HUES6 (cell line): ENCODE measurements around the gene ANKMY1.

Experiments used
- H3K27ac ChIP-seq: 2 replicates; pipeline ENCODE4 v1.7.0; 2013; ENCODE audit warnings: low read depth, mild to moderate bottlenecking, low read length, inconsistent platforms
- H3K27me3 ChIP-seq: 2 replicates; pipeline ENCODE4 v1.6.1; 2013; ENCODE audit warnings: low read length; ENCODE audit not compliant: control insufficient read depth, insufficient read depth
- H3K36me3 ChIP-seq: 2 replicates; pipeline ENCODE4 v1.6.1; 2013; ENCODE audit warnings: low read length; ENCODE audit not compliant: control insufficient read depth, insufficient read depth
- H3K4me1 ChIP-seq: 2 replicates; pipeline ENCODE4 v1.6.1; 2013; ENCODE audit warnings: low read length; ENCODE audit not compliant: control insufficient read depth, insufficient read depth
- H3K4me3 ChIP-seq: 2 replicates; pipeline ENCODE4 v1.5.1; 2013; ENCODE audit warnings: low read depth, low read length
- H3K9ac ChIP-seq: one replicate; pipeline ENCODE4 v1.6.1; 2013; ENCODE audit warnings: mild to moderate bottlenecking, low read length
- H3K9me3 ChIP-seq: 2 replicates; pipeline ENCODE4 v1.6.1; 2013; ENCODE audit warnings: low read depth, low read length; ENCODE audit not compliant: control insufficient read depth, insufficient read depth

Gene ANKMY1

GRCh38 chr2:240494194-240494793 lies 63.5 kb downstream of the ANKMY1 start:
- no peaks in the 10 kb centered on the region for H3K4me1 ChIP-seq
- no peak overlapping the region for H3K4me3 ChIP-seq
- no peak overlapping the region for H3K9ac ChIP-seq
- no peak overlapping the region for H3K27ac ChIP-seq
- no peaks in the 10 kb centered on the region for H3K36me3 ChIP-seq
- H3K27me3 ChIP-seq: no peaks in the 10 kb centered on the region
- H3K9me3 ChIP-seq: peaks cover 11% of the 10 kb centered on the region

DNA sequence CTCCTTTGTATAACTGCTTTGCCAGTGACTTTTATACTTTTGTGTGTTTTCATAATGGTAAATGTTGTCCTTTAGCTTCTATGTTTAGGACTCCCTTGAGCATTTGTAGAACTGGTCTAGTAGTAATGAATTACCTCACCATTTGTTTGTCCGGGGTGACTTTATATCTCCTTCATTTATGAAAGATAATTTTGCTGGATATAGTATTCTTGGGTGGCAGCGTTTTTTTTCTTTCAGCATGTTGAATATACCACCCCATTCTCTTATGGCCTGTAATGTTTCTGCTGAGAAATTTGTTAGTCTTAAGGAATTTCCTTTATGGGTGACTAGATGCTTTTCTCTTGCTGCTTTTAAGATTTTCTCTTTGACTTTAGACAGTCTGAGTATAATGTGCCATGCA lies 66.3 kb downstream of the ANKMY1 start:
- H3K27me3 ChIP-seq: no peaks in the 10 kb centered on the region
- no peaks in the 10 kb centered on the region for H3K4me1 ChIP-seq
- no peak overlapping the region for H3K4me3 ChIP-seq
- no peaks in the 10 kb centered on the region for H3K36me3 ChIP-seq
- peaks cover 18% of the 10 kb centered on the region for H3K9me3 ChIP-seq
- no peak overlapping the region for H3K9ac ChIP-seq
- H3K27ac ChIP-seq: no peak overlapping the region

DNA sequence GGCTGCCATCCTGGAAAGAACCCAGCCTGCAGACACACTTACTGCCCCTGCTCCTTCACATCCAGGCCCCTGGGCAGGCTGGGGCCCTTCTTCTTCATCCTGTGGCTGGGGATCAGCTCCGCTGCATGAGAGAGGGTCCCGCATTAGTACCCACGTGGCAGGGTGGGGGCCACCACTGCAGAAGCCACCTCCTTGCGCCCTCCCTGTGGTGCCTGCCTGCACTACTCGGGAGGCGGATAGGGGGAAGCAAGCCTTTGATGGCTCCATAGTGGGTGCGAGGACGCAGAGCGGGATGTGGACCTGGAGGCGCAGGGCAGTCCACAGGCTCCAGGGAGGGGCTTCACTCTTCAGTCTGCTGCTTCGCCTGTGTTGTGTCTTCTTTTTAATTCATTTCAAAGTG lies 75.6 kb downstream of the ANKMY1 start:
- H3K36me3 ChIP-seq: no peaks in the 10 kb centered on the region
- no peak overlapping the region for H3K4me3 ChIP-seq
- no peaks in the 10 kb centered on the region for H3K4me1 ChIP-seq
- no peak overlapping the region for H3K27ac ChIP-seq
- H3K9ac ChIP-seq: no peak overlapping the region
- no peaks in the 10 kb centered on the region for H3K9me3 ChIP-seq
- H3K27me3 ChIP-seq: peaks cover 15% of the 10 kb centered on the region

DNA sequence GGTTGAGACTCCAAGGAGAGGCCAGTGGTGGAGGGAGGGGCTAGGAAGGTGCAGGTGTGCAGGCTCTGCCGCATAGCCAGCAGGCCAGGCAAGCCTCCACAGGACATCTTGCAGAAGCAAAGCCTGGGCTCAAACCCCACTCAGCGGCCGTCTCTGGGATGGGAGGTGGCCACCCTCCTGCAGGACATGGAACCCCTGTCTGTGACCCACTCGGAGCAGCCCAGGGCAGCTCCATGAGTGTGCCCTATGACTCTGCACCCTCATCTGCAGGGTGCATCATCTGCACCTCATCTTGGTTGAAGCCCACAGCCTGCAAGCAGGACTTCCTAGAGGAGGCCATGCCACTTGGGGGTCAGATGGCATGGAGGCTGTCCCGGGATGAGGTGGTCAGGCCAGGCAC lies 76.1 kb downstream of the ANKMY1 start:
- H3K27me3 ChIP-seq: peaks cover 15% of the 10 kb centered on the region
- H3K36me3 ChIP-seq: no peaks in the 10 kb centered on the region
- H3K9me3 ChIP-seq: no peaks in the 10 kb centered on the region
- no peak overlapping the region for H3K27ac ChIP-seq
- no peaks in the 10 kb centered on the region for H3K4me1 ChIP-seq
- H3K9ac ChIP-seq: no peak overlapping the region
- H3K4me3 ChIP-seq: no peak overlapping the region

DNA sequence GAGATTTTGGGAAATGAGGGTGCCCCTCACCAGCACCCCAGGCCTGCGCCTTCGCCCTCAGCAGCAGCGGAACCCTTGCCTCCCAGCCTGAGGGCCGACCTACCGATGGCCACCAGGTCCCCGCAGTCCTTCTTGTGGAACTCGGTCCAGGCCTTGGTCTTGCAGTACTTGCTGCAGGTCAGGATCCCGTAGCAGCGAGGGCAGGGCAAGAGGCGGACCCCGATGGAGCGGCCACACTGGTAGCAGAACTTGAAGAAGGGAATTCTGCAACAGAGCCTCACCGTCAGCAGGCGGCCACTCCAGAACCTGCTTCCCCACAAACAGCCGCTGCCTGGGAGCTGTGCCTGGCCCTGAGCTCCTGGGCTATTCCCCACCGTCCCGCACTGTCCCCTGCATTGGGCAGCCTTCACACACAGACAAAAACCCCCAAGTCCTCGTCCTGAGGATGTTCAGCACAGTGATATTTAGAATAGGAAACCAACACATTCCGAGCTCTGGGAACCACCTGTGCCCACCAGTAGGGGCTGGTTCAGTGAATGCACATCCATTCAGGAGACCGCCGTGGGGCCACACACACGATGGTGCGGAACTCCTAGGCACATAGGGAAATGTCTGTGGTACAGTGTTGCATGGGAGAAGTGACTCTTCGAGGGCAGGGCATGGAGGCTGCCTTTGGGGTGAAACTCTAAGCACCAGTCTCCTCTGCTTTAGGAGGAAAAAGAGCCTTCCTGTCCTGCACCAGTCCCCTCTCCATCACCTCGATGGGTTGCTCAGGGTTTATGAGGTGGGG lies 76.8 kb downstream of the ANKMY1 start:
- no peak overlapping the region for H3K27ac ChIP-seq
- H3K4me3 ChIP-seq: no peak overlapping the region
- no peak overlapping the region for H3K9ac ChIP-seq
- H3K27me3 ChIP-seq: peaks cover 15% of the 10 kb centered on the region
- H3K36me3 ChIP-seq: no peaks in the 10 kb centered on the region
- no peaks in the 10 kb centered on the region for H3K4me1 ChIP-seq
- H3K9me3 ChIP-seq: no peaks in the 10 kb centered on the region

- no peak overlapping the region for H3K27ac ChIP-seq
- no peak overlapping the region for H3K4me3 ChIP-seq
- H3K9me3 ChIP-seq: no peaks in the 10 kb centered on the region
- H3K9ac ChIP-seq: no peak overlapping the region
- H3K27me3 ChIP-seq: peaks cover 15% of the 10 kb centered on the region
- H3K4me1 ChIP-seq: no peaks in the 10 kb centered on the region
- H3K36me3 ChIP-seq: no peaks in the 10 kb centered on the region
Observed at GRCh38 chr2:240479111-240479501, 78.7 kb downstream of the ANKMY1 start.

DNA sequence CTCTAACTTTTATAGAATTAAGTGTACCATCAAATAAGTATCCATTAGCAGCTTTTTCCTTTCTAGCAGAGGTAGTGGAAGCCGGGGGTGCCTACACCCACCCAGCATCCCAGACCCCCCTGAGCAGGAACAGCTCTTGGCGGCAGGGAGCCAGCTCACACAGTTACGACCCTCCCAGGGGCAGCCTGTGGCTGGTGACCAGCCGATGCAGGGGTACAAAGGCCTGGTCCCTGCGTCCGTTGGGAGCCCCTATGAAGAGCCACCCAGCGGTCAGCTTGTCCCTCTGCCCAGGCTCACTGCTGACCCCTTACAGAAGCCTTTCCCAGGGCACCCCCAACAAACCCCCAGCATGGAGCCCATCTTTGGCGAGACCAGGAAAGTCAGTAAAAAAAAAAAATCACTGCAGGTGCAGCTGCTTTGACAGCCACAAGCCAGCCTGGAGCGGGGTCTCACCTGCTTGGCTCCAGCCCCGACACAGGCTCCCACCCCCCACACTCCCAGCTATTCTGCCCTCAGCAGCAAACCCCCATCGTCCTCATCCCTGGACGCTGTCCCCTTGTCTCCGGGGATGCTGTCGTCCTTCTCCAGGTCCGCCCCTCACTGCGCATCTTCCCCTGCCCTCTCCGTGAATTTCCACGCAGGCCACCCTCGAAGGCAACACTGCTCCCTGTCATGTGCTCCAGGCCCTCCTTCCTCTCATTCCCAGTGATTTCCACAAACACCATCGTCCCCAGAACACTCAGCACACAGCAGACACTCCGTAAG lies 79.3 kb downstream of the ANKMY1 start:
- Histone ChIP-seq H3K27ac (no peak overlapping the region), H3K27me3 (peaks cover 15% of the 10 kb centered on the region), H3K9ac (no peak overlapping the region), H3K36me3 (no peaks in the 10 kb centered on the region), H3K4me3 (no peak overlapping the region), H3K9me3 (no peaks in the 10 kb centered on the region; the same call in 1 of the 2 replicates), H3K4me1 (no peaks in the 10 kb centered on the region)

DNA sequence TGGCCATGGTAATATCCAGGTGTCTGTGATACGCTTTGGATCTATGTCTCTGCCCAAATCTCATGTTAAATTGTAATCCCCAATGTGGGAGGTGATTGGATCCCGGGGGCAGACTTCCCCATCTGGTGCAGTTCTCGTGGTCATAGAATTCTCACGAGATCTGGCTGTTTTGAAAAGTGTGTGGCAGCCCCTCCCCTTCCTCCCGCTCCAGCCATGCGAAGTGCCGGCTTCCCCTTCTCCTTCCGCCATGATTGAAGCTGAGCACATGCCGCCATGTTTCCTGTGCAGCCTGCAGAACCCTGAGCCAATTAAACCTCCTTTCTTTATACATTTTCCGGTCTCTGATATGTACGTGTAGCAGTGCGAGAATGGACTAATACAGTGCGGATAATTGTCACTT lies 79.9 kb downstream of the ANKMY1 start:
- Histone ChIP-seq H3K36me3 (no peaks in the 10 kb centered on the region), H3K9me3 (no peaks in the 10 kb centered on the region; the same call in 1 of the 2 replicates), H3K27me3 (peaks cover 15% of the 10 kb centered on the region), H3K27ac (no peak overlapping the region), H3K9ac (no peak overlapping the region), H3K4me3 (no peak overlapping the region), H3K4me1 (no peaks in the 10 kb centered on the region)

GRCh38 chr2:240473211-240473610 lies 84.6 kb downstream of the ANKMY1 start:
- H3K27me3 ChIP-seq: no peaks in the 10 kb centered on the region
- H3K36me3 ChIP-seq: no peaks in the 10 kb centered on the region
- H3K9ac ChIP-seq: no peak overlapping the region
- H3K4me1 ChIP-seq: no peaks in the 10 kb centered on the region
- no peaks in the 10 kb centered on the region; the same call in 1 of the 2 replicates for H3K9me3 ChIP-seq
- no peak overlapping the region for H3K27ac ChIP-seq
- no peak overlapping the region for H3K4me3 ChIP-seq

- H3K27ac ChIP-seq: no peak overlapping the region
- no peaks in the 10 kb centered on the region for H3K36me3 ChIP-seq
- no peaks in the 10 kb centered on the region; the same call in 1 of the 2 replicates for H3K9me3 ChIP-seq
- no peaks in the 10 kb centered on the region for H3K4me1 ChIP-seq
- no peaks in the 10 kb centered on the region for H3K27me3 ChIP-seq
- H3K9ac ChIP-seq: no peak overlapping the region
- no peak overlapping the region for H3K4me3 ChIP-seq
Observed at GRCh38 chr2:240472078-240472790, 85.6 kb downstream of the ANKMY1 start.
